Prostate gland (tissue), 2 donors: ENCODE data around the gene DAZAP1. TPM values are rescaled to one million over a fixed set of nuclear protein-coding genes. Genes with fewer than 3 reads are reported as not detected.

Source experiments
- DNase-seq: peaks from one replicate; pipeline ENCODE4 v3.0.0-alpha.2; 2019; ENCODE audit warnings: low spot score
- H3K27ac ChIP-seq, 2 donors: fragments of 200-600 bp; sonication (generic); 2 replicates each; pipeline ENCODE4 v1.5.1; 2017 to 2019
- H3K27me3 ChIP-seq: fragments of 200-600 bp; sonication (generic); replicated peaks from 2 replicates; pipeline ENCODE4 v1.5.1; 2019; ENCODE audit not compliant: insufficient read depth
- H3K36me3 ChIP-seq, 2 donors: fragments of 200-600 bp; sonication (generic); 1 replicate in 1 of 2; 2 replicates in 1 of 2; pipeline versions ENCODE4 v1.5.1 to v1.8.1; 2017 to 2019
- H3K4me1 ChIP-seq: fragments of 200-600 bp; sonication (generic); replicated peaks from 2 replicates; pipeline ENCODE4 v1.5.1; 2019
- H3K4me3 ChIP-seq, 2 donors: fragments of 200-600 bp; sonication (generic); 2 replicates each; pipeline ENCODE4 v1.5.1; 2017 to 2019
- H3K9me3 ChIP-seq: fragments of 200-600 bp; sonication (generic); 2 replicates; pipeline ENCODE4 v1.5.1; 2017
- POLR2A ChIP-seq: fragments of 450-650 bp; IDR thresholded peaks from one replicate; pipeline ENCODE4 v1.6.1; 2016; ENCODE audit warnings: antibody characterized with exemption, mild to moderate bottlenecking
- POLR2AphosphoS5 ChIP-seq: sonication (generic); formaldehyde crosslinking; IDR thresholded peaks from one replicate; pipeline ENCODE4 v1.6.1; 2017; ENCODE audit warnings: antibody characterized with exemption
- WGBS: methylation state at CpG from one replicate; pipeline ENCODE4 v1.1.5; 2018; 5-methylcytosine and 5-hydroxymethylcytosine counted together
- intact Hi-C: fragments of 100-400 bp; cut with DNase I; formaldehyde crosslinking; loops from one replicate; pipeline ENCODE4 v1.14.2; 2022
- total RNA-seq, 2 donors: library from RNA; depleted of rRNA; stranded (reverse); fragments of >200 nt; gene quantifications; one replicate each; pipeline ENCODE4 v1.1.0, GENCODE V29; 2016
- TF ChIP-seq, protein P1 (sequence below), 4 experiments: fragments of 200-600 bp in 2 of 4; fragments of 450-650 bp in 2 of 4; sonication (generic) in 2 of 4; IDR thresholded peaks; 1 replicate in 3 of 4; 2 replicates in 1 of 4; pipeline ENCODE4 v1.5.1; 2016 to 2019; ENCODE audit warnings: antibody characterized with exemption in 4 of 4, mild to moderate bottlenecking in 2 of 4, moderate library complexity in 2 of 4

DAZAP1 gene
- total RNA-seq, 2 donors from 2014 or later: 58.6 to 74.1 TPM

DNA sequence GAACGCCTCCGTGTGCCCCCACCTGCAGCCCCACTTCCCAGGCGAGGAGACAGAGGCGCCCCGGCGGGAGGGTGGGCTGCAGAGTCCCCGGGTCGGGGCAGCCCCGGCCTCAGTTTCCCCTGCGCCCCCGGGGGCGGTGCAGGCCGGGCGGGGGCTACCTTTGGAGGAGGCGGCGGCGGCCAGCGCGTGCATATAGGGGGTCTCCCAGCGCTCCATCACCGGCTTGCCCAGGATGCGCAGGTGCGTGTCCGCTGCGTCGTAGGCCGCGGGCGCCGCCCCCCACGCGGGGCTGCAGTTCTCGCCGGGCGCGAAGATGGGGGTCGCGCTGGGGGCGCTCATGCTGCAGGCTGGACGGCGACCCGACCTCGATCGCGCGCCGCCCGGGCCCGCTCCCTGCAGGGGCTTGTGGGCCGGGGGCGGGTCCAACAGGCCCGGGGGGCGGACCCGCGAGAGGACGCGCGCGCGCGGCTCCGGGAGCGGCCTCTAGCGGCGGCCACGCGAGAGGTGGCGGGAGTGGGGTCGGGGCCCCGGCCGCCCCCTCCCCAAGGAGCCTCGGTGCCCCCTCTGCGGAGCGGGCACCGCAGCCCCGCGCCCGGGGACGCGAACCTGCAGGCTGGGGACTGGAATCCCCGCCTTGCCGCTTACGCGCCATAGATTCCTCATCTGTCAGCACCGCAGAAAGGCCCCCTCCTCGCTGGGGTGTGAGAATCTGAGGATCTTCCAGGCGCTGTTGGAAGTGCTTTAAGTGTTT, 6.1 kb upstream of the DAZAP1 start, which contains the start of gene GAMT:
TSS of gene GAMT (minus strand) at position 405 of the 751 bp plus-strand sequence. CDS start at position 339, 66 bp downstream.
- Histone ChIP-seq H3K4me3 (peak within 1 kb of the TSS; percentile 65 to 66), H3K4me1 (peaks cover 9% of the 10 kb centered on the region), H3K27ac (peak within 1 kb of the TSS; percentile 53 to 56), H3K36me3 (no peaks in the 10 kb centered on the region), H3K27me3 (no peaks in the 10 kb centered on the region), H3K9me3 (no peaks in the 10 kb centered on the region)
- intact Hi-C loops: loop anchor here (10.0 kb wide), 2 partner anchors 87 to 127 kb away; partner anchors contain the start of gene FAM174C
- TF ChIP-seq, protein P1, sequence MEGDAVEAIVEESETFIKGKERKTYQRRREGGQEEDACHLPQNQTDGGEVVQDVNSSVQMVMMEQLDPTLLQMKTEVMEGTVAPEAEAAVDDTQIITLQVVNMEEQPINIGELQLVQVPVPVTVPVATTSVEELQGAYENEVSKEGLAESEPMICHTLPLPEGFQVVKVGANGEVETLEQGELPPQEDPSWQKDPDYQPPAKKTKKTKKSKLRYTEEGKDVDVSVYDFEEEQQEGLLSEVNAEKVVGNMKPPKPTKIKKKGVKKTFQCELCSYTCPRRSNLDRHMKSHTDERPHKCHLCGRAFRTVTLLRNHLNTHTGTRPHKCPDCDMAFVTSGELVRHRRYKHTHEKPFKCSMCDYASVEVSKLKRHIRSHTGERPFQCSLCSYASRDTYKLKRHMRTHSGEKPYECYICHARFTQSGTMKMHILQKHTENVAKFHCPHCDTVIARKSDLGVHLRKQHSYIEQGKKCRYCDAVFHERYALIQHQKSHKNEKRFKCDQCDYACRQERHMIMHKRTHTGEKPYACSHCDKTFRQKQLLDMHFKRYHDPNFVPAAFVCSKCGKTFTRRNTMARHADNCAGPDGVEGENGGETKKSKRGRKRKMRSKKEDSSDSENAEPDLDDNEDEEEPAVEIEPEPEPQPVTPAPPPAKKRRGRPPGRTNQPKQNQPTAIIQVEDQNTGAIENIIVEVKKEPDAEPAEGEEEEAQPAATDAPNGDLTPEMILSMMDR (IDR thresholded peaks at IDR 0.05): peak; percentile 34 to 72 (median 60)
- no peak for TF ChIP-seq POLR2A
- WGBS: 2% methylated on average over 49 of the region's 87 CpGs
- DNase-seq: no peak

DNA sequence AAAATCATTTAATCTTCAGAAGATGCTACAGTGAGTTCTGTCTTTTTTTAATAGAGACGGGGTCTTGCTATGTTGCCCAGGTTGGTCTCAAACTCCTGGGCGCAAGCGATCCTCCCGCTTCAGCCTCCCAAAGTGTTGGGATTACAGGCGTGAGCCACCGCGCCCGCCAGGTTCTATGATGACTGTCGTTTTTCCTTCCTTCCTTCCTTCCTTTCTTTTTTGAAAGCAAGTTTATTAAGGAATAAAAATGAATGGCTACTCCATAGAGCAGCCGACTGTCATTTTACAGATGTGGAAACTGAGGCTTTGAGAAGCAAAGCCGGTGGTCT, 5.5 kb upstream of the DAZAP1 start:
- Histone ChIP-seq H3K27ac (peak overlapping the region; percentile 53 to 56), H3K9me3 (no peaks in the 10 kb centered on the region), H3K4me1 (peaks cover 9% of the 10 kb centered on the region), H3K4me3 (peak overlapping the region in 1 of 2 donors; percentile 65), H3K36me3 (no peaks in the 10 kb centered on the region), H3K27me3 (no peaks in the 10 kb centered on the region)
- intact Hi-C loops: loop anchor here (10.0 kb wide), 2 partner anchors 87 to 127 kb away; partner anchors contain the start of gene FAM174C
- 66% methylated on average over 11 of the region's 11 CpGs for WGBS
- TF ChIP-seq POLR2A (no peak), POLR2AphosphoS5 (no peak)
- TF ChIP-seq, protein P1 (IDR thresholded peaks at IDR 0.05): no peak
- no peak for DNase-seq

DNA sequence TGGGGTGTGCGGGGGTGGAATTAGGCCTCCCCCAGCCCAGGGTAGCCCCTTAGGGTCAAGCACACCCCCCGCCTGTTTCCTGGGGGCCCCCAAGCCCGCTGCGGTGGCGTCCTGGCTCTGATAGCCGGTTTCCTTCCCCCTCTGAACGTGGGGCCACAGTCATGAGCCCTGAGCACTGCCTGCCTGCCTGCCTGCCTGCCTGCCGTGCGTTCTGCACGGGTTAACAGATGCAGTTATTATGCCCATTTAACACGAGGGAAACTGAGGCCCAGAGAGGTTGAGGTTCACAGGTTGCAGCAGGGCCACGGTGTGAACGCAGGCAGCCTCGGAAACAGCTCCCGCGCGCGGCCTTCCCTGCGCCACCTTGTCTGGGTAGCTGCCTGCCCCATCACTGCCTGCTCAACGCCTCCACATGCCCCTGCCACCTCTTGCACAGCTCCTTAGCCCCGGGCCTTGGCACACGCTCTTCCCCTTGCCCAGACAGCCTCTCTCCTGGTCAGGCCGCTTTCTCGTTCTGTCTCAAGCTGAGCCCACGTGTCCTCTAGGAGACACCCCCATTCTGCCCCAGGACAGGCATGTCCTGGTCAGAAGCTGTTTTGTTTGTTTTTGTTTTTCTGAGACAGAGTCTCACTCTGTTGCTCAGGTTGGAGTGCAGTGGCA, 4.8 kb upstream of the DAZAP1 start:
- WGBS: 46% methylated on average over 24 of the region's 25 CpGs
- no peaks in the 10 kb centered on the region for H3K27me3 ChIP-seq
- no peak for TF ChIP-seq POLR2AphosphoS5
- TF ChIP-seq, protein P1 (IDR thresholded peaks at IDR 0.05): no peak
- no peak for TF ChIP-seq POLR2A
- DNase-seq: peak; percentile 53
- intact Hi-C loops: loop anchor here (10.0 kb wide), 2 partner anchors 88 to 128 kb away; partner anchors contain the start of gene FAM174C
- H3K9me3 ChIP-seq: no peaks in the 10 kb centered on the region
- H3K36me3 ChIP-seq: no peaks in the 10 kb centered on the region
- H3K27ac ChIP-seq: peak overlapping the region; percentile 25 to 27
- no peak overlapping the region for H3K4me3 ChIP-seq
- peaks cover 9% of the 10 kb centered on the region for H3K4me1 ChIP-seq

DNA sequence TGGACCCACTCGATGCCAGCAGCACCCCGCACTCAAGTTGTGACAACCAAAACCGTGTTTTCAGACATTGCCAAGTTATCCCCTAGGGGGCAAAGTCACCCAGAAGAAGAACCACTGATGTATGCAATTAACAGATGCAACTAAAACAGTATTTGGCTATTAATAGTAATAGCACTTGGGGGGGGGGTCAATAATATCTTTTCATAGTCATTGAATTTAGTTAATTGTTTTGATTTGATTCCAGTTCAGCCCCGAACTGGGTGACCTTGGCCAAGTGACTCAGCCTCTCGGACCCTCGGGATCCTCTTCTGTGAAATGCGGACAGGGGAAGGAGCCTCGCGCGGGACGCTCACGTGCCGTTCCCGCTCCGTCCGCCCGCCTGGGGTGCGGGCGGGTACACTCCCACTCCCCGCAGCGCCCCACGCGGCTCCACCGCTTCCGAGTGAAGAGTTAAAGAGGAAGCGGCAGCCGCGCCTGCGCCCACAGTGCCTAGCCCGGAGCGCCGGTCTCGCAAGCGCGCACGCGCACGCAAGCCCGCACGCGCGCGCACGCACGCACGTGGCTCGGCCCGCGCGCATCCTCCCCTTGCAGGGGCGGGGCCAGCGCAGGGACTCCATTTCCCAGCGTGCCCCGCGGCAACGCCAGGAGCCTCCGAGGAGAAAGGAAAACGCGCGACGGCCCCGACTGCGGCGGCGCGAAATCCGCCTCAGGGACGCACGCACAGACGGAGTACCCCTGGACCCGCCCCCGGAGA, 435 bp upstream of the DAZAP1 start:
- Histone ChIP-seq H3K4me3 (peak overlapping the region; percentile 47 to 95), H3K36me3 (no peaks in the 10 kb centered on the region), H3K4me1 (peaks cover 34% of the 10 kb centered on the region), H3K27ac (peak overlapping the region; percentile 90 to 96), H3K27me3 (no peaks in the 10 kb centered on the region), H3K9me3 (no peaks in the 10 kb centered on the region)
- intact Hi-C loops: loop anchor here (10.0 kb wide), 2 partner anchors 92 to 132 kb away; partner anchors contain the start of gene FAM174C
- peak; percentile 99 for DNase-seq
- TF ChIP-seq, protein P1 (IDR thresholded peaks at IDR 0.05): peak in 3 of 4 experiments; percentile 44 to 50 (median 48)
- peak; percentile 54 for TF ChIP-seq POLR2A
- peak; percentile 85 for TF ChIP-seq POLR2AphosphoS5
- WGBS: under 1% methylated on average over 69 of the region's 72 CpGs
